Fibroblast of lung (primary cell): ENCODE data around the gene LEPROT. TPM values are rescaled to one million over a fixed set of nuclear protein-coding genes. Genes with fewer than 3 reads are reported as not detected.

Source experiments
- DNase-seq, 2 donors: peaks; one replicate each; pipeline versions ENCODE4 v3.0.0 to v3.0.0-alpha.2; 2010; ENCODE audit warnings: low read depth in 2 of 2
- H2AFZ ChIP-seq: 2 replicates; pipeline ENCODE4 v1.5.1; 2012; ENCODE audit warnings: low read length, control low read depth, inconsistent platforms
- H3K27ac ChIP-seq: 2 replicates; pipeline ENCODE4 v1.5.1; 2011; ENCODE audit warnings: low read length, control low read depth; ENCODE audit not compliant: insufficient read depth
- H3K27me3 ChIP-seq: 2 replicates; pipeline ENCODE4 v1.5.1; 2011; ENCODE audit warnings: mild to moderate bottlenecking, low read length; ENCODE audit not compliant: control insufficient read depth, insufficient read depth
- H3K36me3 ChIP-seq: 2 replicates; pipeline ENCODE4 v1.5.1; 2011; ENCODE audit warnings: low read length; ENCODE audit not compliant: control insufficient read depth, insufficient read depth
- H3K4me1 ChIP-seq: 2 replicates; pipeline ENCODE4 v1.5.1; 2011; ENCODE audit warnings: low read length; ENCODE audit not compliant: control insufficient read depth, insufficient read depth; ENCODE audit errors: extremely low read depth
- H3K4me2 ChIP-seq: 2 replicates; pipeline ENCODE4 v1.5.1; 2011; ENCODE audit warnings: low read length, control low read depth; ENCODE audit not compliant: insufficient read depth; ENCODE audit errors: extremely low read depth
- H3K4me3 ChIP-seq, 4 experiments: fragments of 200-600 bp in 1 of 4; sonication (generic) in 1 of 4; replicated peaks in 1 of 4; 2 replicates each; pipeline ENCODE4 v1.5.1; 2011 to 2016; ENCODE audit warnings: low read length in 4 of 4, low read depth in 3 of 4, mild to moderate bottlenecking in 3 of 4, control low read depth in 2 of 4, inconsistent platforms in 1 of 4, mixed read lengths in 1 of 4; ENCODE audit not compliant: insufficient read depth in 1 of 4; ENCODE audit errors: control extremely low read depth in 1 of 4
- H3K79me2 ChIP-seq: 2 replicates; pipeline ENCODE4 v1.5.1; 2012; ENCODE audit warnings: mild to moderate bottlenecking, low read length, inconsistent platforms; ENCODE audit not compliant: control insufficient read depth, insufficient read depth
- H3K9ac ChIP-seq: 2 replicates; pipeline ENCODE4 v1.5.1; 2011; ENCODE audit warnings: mild to moderate bottlenecking, low read length, control low read depth; ENCODE audit not compliant: insufficient read depth
- H3K9me3 ChIP-seq: 2 replicates; pipeline ENCODE4 v1.5.1; 2012; ENCODE audit warnings: low read depth, low read length; ENCODE audit not compliant: control insufficient read depth, insufficient read depth
- H4K20me1 ChIP-seq: 2 replicates; pipeline ENCODE4 v1.5.1; 2011; ENCODE audit warnings: low read length; ENCODE audit not compliant: control insufficient read depth, insufficient read depth; ENCODE audit errors: extremely low read depth
- CTCF ChIP-seq, 2 donors: IDR thresholded peaks in 1 of 2; conservative IDR thresholded peaks in 1 of 2; 1 replicate in 1 of 2; 2 replicates in 1 of 2; pipeline ENCODE4 v1.5.1; 2011 to 2012; ENCODE audit warnings: low read length in 2 of 2, control low read depth in 1 of 2, inconsistent platforms in 1 of 2, low read depth in 1 of 2, mild to moderate bottlenecking in 1 of 2
- EZH2 ChIP-seq: IDR thresholded peaks from 2 replicates; pipeline ENCODE4 v1.5.1; 2012; ENCODE audit warnings: low read length, control low read depth, mild to moderate bottlenecking; ENCODE audit errors: missing control alignments
- polyA plus RNA-seq, 2 donors: library from polyadenylated mRNA; depleted of rRNA in 1 of 2; stranded (reverse) in 1 of 2; unstranded in 1 of 2; fragments of >200 nt; gene quantifications; 2 replicates each; pipeline ENCODE4 v1.2.1, GENCODE V29; 2011 to 2012; ENCODE audit warnings: missing spikeins in 1 of 2
- total RNA-seq: library from RNA; depleted of rRNA; stranded (reverse); fragments of >200 nt; gene quantifications from 2 replicates; pipeline ENCODE4 v1.2.1, GENCODE V29; 2014

LEPROT gene
- total and polyA plus RNA-seq, 2 donors (not counting 1 experiment from before 2014, with no cell fraction given): 37.5 to 101 TPM

GRCh38 chr1:65437616-65438015 is 17.1 kb downstream of the LEPROT start:
- DNase-seq: no peak
- no peak overlapping the region for H3K27ac ChIP-seq
- no peaks in the 10 kb centered on the region for H3K9me3 ChIP-seq
- no peaks in the 10 kb centered on the region for H3K27me3 ChIP-seq
- no peak overlapping the region for H3K4me2 ChIP-seq
- no peaks in the 10 kb centered on the region for H3K79me2 ChIP-seq
- H3K36me3 ChIP-seq: no peaks in the 10 kb centered on the region
- TF ChIP-seq CTCF (conservative IDR thresholded peaks at IDR 0.05 in 1 of 2, IDR thresholded peaks at IDR 0.05 in 1 of 2; ENCODE audit: low read depth in 1 of 2, low read length in 2 of 2) (no peak), EZH2 (no peak)
- no peak overlapping the region for H3K4me3 ChIP-seq
- H4K20me1 ChIP-seq: no peaks in the 10 kb centered on the region
- H3K4me1 ChIP-seq: peaks cover 2% of the 10 kb centered on the region
- H3K9ac ChIP-seq: no peak overlapping the region
- H2AFZ ChIP-seq: no peak overlapping the region

- Histone ChIP-seq H3K9ac (no peak overlapping the region), H3K27ac (no peak overlapping the region), H3K9me3 (no peaks in the 10 kb centered on the region), H3K27me3 (no peaks in the 10 kb centered on the region), H3K4me2 (no peak overlapping the region), H3K36me3 (no peaks in the 10 kb centered on the region), H3K4me3 (no peak overlapping the region), H3K4me1 (peaks cover 2% of the 10 kb centered on the region), H4K20me1 (no peaks in the 10 kb centered on the region), H2AFZ (no peak overlapping the region), H3K79me2 (no peaks in the 10 kb centered on the region)
- TF ChIP-seq CTCF (conservative IDR thresholded peaks at IDR 0.05 in 1 of 2, IDR thresholded peaks at IDR 0.05 in 1 of 2; ENCODE audit: low read depth in 1 of 2, low read length in 2 of 2) (no peak), EZH2 (no peak)
- no peak for DNase-seq
Measured at GRCh38 chr1:65440322-65440900, 19.9 kb downstream of the LEPROT start.

GRCh38 chr1:65440915-65441314 is 20.4 kb downstream of the LEPROT start:
- no peak overlapping the region for H3K9ac ChIP-seq
- no peaks in the 10 kb centered on the region for H3K27me3 ChIP-seq
- H2AFZ ChIP-seq: no peak overlapping the region
- no peak overlapping the region for H3K4me2 ChIP-seq
- no peaks in the 10 kb centered on the region for H3K36me3 ChIP-seq
- no peaks in the 10 kb centered on the region for H3K9me3 ChIP-seq
- H3K79me2 ChIP-seq: no peaks in the 10 kb centered on the region
- peaks cover 2% of the 10 kb centered on the region for H3K4me1 ChIP-seq
- TF ChIP-seq CTCF (conservative IDR thresholded peaks at IDR 0.05 in 1 of 2, IDR thresholded peaks at IDR 0.05 in 1 of 2; ENCODE audit: low read depth in 1 of 2, low read length in 2 of 2): no peak
- TF ChIP-seq EZH2: no peak
- H3K4me3 ChIP-seq: no peak overlapping the region
- peak in 1 of 2 donors; percentile 69 for DNase-seq
- no peak overlapping the region for H3K27ac ChIP-seq
- no peaks in the 10 kb centered on the region for H4K20me1 ChIP-seq
